ENCODE results near the gene PTPN3.

Gene PTPN3

DNA sequence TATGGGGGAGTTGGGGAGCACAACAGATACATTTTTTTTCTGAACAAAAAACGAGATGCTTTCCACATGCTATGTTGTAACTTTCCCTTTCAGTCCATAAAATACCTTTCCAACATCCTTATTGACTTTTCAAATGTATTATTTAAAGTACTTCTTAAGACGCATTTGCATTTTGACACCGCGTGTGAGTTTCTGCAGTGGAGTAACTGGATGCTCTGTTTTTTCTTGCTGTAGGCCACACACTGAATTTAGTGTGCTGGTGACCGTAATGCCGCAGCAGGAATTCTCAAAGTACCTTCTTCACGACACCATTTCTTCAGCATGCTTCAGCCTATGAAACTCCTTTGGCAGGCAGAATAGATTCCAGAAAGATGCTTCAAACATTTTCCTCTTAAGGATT is 163.0 kb downstream of the PTPN3 start:
- DNase-seq, result no peak

DNA sequence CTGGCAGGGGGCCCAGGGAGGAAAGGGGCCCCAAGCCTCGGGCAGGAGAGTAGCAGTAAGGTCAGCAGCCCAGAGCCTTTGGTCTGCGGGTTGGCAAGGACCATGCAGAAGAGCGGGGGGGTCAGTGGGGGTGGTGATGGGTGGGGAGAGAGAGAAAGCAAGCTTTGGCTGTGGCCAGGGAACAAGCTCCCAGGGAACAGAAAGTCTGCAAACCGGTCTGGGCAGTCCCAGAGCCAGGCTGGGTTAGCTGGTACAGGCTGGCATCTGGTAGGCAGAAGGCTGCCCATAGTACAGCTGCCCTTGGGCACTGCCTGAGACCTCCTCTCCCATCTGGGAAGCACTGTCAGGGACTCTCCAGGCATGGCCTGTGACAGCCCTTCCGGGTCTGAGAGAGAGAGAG is 166.8 kb downstream of the PTPN3 start:
- peak; percentile 81 for DNase-seq

DNA sequence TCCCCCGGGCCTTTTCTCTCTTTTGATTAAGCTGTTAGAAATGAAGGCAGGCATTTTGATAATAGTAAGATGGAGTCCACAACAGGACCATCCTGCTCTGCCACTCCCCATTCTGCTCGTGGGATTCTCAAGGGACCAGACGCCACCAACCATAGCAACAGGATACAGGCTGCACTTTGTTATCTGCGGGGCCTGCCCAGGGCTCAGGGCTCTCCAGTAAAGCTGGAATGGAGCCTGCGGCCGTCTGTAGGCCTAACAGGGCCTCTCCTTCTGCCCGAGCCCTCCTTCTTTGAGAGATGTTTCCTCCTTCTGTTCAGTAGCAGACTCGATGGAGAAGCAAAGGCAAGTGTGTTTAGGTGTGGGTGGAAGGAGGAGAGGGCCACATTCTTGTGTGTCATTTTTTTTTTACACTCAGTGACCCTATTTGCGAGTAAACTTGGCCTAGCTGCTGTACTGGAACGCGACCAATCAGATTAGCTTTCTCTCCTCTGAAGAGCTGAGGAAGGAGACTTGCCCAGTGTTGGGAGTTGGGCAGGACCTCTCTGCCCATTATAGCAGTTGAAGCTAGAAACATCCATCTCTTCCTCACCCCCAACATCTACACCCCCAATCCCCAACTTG is 168.4 kb downstream of the PTPN3 start:
- DNase-seq, result no peak

DNA sequence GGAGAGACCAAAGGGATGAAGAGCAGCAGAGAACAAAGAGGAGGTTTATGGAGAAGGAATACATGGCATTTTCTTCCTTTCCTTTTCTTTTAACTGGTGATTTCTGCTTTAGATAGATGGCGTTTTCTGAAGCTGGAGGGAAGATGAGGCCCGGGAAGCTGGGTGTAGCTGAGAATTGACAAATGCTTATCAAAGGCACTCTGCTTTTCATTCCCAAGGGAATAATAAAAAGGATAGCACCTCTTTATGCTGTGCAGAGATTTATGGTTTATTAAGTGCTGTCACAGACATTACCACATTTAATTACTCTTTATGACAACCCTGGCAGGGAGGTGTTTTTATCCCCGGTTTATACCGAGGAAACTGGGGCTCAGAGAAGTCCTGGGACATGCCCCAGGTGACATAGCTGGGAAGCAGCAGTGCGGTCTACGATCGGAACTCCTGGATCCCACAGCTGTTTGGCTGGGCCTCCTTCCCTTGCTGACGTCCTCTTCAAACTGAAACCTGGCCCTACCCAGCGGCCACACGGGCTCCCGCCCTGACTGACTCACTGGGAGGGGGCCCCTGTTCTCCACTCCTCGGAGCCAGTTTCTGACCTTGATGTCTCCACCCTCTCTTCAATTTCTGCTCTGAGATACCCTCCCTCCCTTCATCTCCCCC is 169.0 kb downstream of the PTPN3 start:
- DNase-seq, result peak; percentile 49
